ENCODE measurements around the gene PRKG1.

PRKG1 gene

DNA sequence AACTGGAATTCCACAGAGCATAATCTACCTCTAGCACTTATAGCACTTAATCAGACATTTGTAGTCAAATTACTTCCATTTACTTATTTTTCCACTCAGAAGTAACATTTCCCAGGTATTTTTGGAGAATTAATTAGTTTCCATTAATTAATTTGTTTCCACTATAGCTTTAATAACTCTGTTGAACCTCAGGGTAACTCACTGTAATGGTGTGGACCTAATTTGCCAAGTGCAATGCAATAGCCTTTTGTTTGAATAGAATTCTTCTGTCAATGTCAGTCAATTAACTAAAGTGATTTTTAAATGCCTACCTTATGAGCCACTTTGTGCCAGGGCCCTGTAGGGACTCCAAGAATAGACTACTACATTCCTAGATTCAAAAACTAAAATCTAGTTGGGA, 509.7 kb downstream of the PRKG1 start:
- no peak for TF ChIP-seq EGR1 (IDR thresholded peaks at IDR 0.05)
- no peak for TF ChIP-seq CREB1 (IDR thresholded peaks at IDR 0.05; ENCODE audit: low read depth)
- TF ChIP-seq, protein P1, sequence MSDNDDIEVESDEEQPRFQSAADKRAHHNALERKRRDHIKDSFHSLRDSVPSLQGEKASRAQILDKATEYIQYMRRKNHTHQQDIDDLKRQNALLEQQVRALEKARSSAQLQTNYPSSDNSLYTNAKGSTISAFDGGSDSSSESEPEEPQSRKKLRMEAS (IDR thresholded peaks at IDR 0.05) = no peak
- TF ChIP-seq, protein P2, sequence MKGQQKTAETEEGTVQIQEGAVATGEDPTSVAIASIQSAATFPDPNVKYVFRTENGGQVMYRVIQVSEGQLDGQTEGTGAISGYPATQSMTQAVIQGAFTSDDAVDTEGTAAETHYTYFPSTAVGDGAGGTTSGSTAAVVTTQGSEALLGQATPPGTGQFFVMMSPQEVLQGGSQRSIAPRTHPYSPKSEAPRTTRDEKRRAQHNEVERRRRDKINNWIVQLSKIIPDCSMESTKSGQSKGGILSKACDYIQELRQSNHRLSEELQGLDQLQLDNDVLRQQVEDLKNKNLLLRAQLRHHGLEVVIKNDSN (IDR thresholded peaks at IDR 0.05) = no peak
- TF ChIP-seq TCF12 (IDR thresholded peaks at IDR 0.05; ENCODE audit: low read depth) = no peak
- TF ChIP-seq TAF1 (IDR thresholded peaks at IDR 0.05; ENCODE audit: low read depth) = no peak
- TF ChIP-seq YY1 (IDR thresholded peaks at IDR 0.05; ENCODE audit: low read depth) = no peak
- TF ChIP-seq RAD21 (IDR thresholded peaks at IDR 0.05; ENCODE audit: low read depth) = no peak
- TF ChIP-seq, protein P3, sequence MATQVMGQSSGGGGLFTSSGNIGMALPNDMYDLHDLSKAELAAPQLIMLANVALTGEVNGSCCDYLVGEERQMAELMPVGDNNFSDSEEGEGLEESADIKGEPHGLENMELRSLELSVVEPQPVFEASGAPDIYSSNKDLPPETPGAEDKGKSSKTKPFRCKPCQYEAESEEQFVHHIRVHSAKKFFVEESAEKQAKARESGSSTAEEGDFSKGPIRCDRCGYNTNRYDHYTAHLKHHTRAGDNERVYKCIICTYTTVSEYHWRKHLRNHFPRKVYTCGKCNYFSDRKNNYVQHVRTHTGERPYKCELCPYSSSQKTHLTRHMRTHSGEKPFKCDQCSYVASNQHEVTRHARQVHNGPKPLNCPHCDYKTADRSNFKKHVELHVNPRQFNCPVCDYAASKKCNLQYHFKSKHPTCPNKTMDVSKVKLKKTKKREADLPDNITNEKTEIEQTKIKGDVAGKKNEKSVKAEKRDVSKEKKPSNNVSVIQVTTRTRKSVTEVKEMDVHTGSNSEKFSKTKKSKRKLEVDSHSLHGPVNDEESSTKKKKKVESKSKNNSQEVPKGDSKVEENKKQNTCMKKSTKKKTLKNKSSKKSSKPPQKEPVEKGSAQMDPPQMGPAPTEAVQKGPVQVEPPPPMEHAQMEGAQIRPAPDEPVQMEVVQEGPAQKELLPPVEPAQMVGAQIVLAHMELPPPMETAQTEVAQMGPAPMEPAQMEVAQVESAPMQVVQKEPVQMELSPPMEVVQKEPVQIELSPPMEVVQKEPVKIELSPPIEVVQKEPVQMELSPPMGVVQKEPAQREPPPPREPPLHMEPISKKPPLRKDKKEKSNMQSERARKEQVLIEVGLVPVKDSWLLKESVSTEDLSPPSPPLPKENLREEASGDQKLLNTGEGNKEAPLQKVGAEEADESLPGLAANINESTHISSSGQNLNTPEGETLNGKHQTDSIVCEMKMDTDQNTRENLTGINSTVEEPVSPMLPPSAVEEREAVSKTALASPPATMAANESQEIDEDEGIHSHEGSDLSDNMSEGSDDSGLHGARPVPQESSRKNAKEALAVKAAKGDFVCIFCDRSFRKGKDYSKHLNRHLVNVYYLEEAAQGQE (IDR thresholded peaks at IDR 0.05; ENCODE audit: low read depth) = no peak
- no peak for TF ChIP-seq NFIC (IDR thresholded peaks at IDR 0.05)
- no peak for TF ChIP-seq TEAD4 (IDR thresholded peaks at IDR 0.05)
- no peak for TF ChIP-seq FOXM1 (IDR thresholded peaks at IDR 0.05; ENCODE audit: borderline replicate concordance, low read depth)
- no peak for TF ChIP-seq EP300 (IDR thresholded peaks at IDR 0.05; ENCODE audit: borderline replicate concordance)
- no peak for TF ChIP-seq ZBTB7A (IDR thresholded peaks at IDR 0.05; ENCODE audit: low read depth)
- TF ChIP-seq CEBPB (IDR thresholded peaks at IDR 0.05) = no peak

DNA sequence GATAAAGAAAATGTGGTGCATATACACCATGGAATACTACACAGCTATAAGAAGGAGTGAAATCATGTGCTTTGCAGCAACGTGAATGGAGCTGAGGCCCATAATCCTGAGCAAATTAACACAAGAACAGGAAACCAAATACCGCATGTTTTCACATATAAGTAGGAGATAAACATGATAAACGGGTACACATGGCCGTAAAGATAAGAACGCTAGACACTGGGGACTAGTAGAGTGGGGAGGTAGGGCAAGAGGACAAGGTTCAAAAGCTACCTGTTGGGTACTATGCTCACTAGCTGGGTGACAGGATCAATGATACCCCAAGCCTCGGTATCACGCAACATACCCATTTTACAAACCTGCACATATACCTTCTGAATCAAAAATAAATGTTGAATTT, 511.5 kb downstream of the PRKG1 start:
- TF ChIP-seq CREB1 (IDR thresholded peaks at IDR 0.05; ENCODE audit: low read depth) (no peak), NFIC (IDR thresholded peaks at IDR 0.05) (no peak), YY1 (IDR thresholded peaks at IDR 0.05; ENCODE audit: low read depth) (no peak), TAF1 (IDR thresholded peaks at IDR 0.05; ENCODE audit: low read depth) (no peak), FOXM1 (IDR thresholded peaks at IDR 0.05; ENCODE audit: borderline replicate concordance, low read depth) (no peak), EP300 (IDR thresholded peaks at IDR 0.05; ENCODE audit: borderline replicate concordance) (no peak), CEBPB (IDR thresholded peaks at IDR 0.05) (no peak), RAD21 (IDR thresholded peaks at IDR 0.05; ENCODE audit: low read depth) (no peak)
- TF ChIP-seq, protein P3 (IDR thresholded peaks at IDR 0.05; ENCODE audit: low read depth) = no peak
- TF ChIP-seq, protein P1 (IDR thresholded peaks at IDR 0.05) = no peak
- TF ChIP-seq, protein P2 (IDR thresholded peaks at IDR 0.05) = no peak

DNA sequence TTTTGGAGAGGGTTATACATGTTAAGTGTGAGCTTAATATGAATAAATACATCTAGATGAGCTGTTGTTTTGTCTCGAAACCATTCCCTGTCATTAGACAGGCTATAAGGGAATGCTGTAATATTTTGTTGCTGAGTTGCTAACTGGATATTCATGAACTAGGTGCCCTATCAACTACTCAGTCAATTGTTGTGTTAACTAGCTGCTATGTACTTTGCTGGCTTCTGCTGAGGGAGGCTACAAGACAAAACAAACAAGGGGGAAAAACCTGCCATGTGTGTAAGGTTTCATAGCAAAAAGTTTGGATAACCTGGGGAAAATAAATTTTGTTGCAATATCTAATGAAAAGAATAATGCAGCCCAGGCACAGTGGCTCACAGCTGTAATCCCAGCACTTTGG, 514.7 kb downstream of the PRKG1 start:
- TF ChIP-seq, protein P2 (IDR thresholded peaks at IDR 0.05) = no peak
- TF ChIP-seq EP300 (IDR thresholded peaks at IDR 0.05; ENCODE audit: borderline replicate concordance) (no peak), CEBPB (IDR thresholded peaks at IDR 0.05) (no peak), ZBTB7A (IDR thresholded peaks at IDR 0.05; ENCODE audit: low read depth) (no peak), CREB1 (IDR thresholded peaks at IDR 0.05; ENCODE audit: low read depth) (no peak), FOXM1 (IDR thresholded peaks at IDR 0.05; ENCODE audit: borderline replicate concordance, low read depth) (no peak), YY1 (IDR thresholded peaks at IDR 0.05; ENCODE audit: low read depth) (no peak), TEAD4 (IDR thresholded peaks at IDR 0.05) (no peak), TCF12 (IDR thresholded peaks at IDR 0.05; ENCODE audit: low read depth) (no peak), TAF1 (IDR thresholded peaks at IDR 0.05; ENCODE audit: low read depth) (no peak), NFIC (IDR thresholded peaks at IDR 0.05) (no peak), EGR1 (IDR thresholded peaks at IDR 0.05) (no peak), RAD21 (IDR thresholded peaks at IDR 0.05; ENCODE audit: low read depth) (no peak)
- TF ChIP-seq, protein P3 (IDR thresholded peaks at IDR 0.05; ENCODE audit: low read depth) = no peak
- TF ChIP-seq, protein P1 (IDR thresholded peaks at IDR 0.05) = no peak

DNA sequence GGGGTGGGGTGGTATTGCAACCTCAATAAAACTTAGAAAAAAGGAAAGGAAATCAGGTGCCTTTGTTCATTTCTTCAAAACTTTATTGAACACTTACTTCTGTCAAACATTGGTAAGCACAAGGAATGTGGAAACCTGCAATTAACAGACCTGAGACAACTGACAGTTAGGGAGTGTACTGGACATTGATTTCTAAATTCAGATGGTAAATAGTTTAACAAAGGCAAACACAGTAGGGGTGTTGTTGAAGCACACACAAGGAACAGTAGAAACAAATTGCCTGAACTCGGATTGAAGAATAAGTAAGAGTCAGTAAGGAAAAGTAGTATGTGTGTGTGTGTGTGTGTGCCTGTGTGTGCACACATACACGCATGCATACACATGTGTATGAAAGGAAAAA, 516.5 kb downstream of the PRKG1 start:
- no peak for TF ChIP-seq EP300 (IDR thresholded peaks at IDR 0.05; ENCODE audit: borderline replicate concordance)
- TF ChIP-seq, protein P1 (IDR thresholded peaks at IDR 0.05) = no peak
- TF ChIP-seq, protein P3 (IDR thresholded peaks at IDR 0.05; ENCODE audit: low read depth) = no peak
- no peak for TF ChIP-seq TEAD4 (IDR thresholded peaks at IDR 0.05)
- TF ChIP-seq CEBPB (IDR thresholded peaks at IDR 0.05) = no peak
- TF ChIP-seq, protein P2 (IDR thresholded peaks at IDR 0.05) = no peak
- TF ChIP-seq NFIC (IDR thresholded peaks at IDR 0.05) = no peak
- no peak for TF ChIP-seq ZBTB7A (IDR thresholded peaks at IDR 0.05; ENCODE audit: low read depth)
- TF ChIP-seq FOXM1 (IDR thresholded peaks at IDR 0.05; ENCODE audit: borderline replicate concordance, low read depth) = no peak
- no peak for TF ChIP-seq TCF12 (IDR thresholded peaks at IDR 0.05; ENCODE audit: low read depth)
- no peak for TF ChIP-seq RAD21 (IDR thresholded peaks at IDR 0.05; ENCODE audit: low read depth)
- no peak for TF ChIP-seq CREB1 (IDR thresholded peaks at IDR 0.05; ENCODE audit: low read depth)
- TF ChIP-seq EGR1 (IDR thresholded peaks at IDR 0.05) = no peak
- no peak for TF ChIP-seq YY1 (IDR thresholded peaks at IDR 0.05; ENCODE audit: low read depth)
- no peak for TF ChIP-seq TAF1 (IDR thresholded peaks at IDR 0.05; ENCODE audit: low read depth)

Data from Ishikawa (cell line).